Measurements from ENCODE around the gene NME7. TPM values are rescaled to one million over a fixed set of nuclear protein-coding genes. Genes with fewer than 3 reads are reported as not detected.

The NME7 gene
- total RNA-seq, 1 experiment from 2014 or later: 13.2 TPM

- Histone ChIP-seq H3K79me2 (ENCODE audit: insufficient read depth, low read length) (no peaks in the 10 kb centered on the region), H3K79me1 (ENCODE audit: insufficient read depth, low read depth, low read length, poor library complexity, severe bottlenecking) (no peaks in the 10 kb centered on the region), H3K4me1 (ENCODE audit: insufficient read depth, low read length) (no peaks in the 10 kb centered on the region), H4K20me1 (ENCODE audit: control insufficient read depth, insufficient read depth, insufficient read length) (no peaks in the 10 kb centered on the region), H3K23ac (ENCODE audit: insufficient read length, low read depth, low read length) (no peak overlapping the region), H3K27ac (ENCODE audit: insufficient read length, low read depth, low read length) (no peak overlapping the region), H2AFZ (ENCODE audit: low read length) (no peak overlapping the region), H2BK12ac (ENCODE audit: insufficient read length, low read depth, low read length) (no peak overlapping the region), H2BK20ac (ENCODE audit: low read depth, low read length, poor library complexity, severe bottlenecking) (no peak overlapping the region), H3K14ac (ENCODE audit: insufficient read depth, low read length) (no peak overlapping the region), H2AK5ac (ENCODE audit: insufficient read length, low read length) (no peak overlapping the region), H3K9ac (ENCODE audit: extremely low read depth, insufficient read length, low read length) (no peak overlapping the region), H3T11ph (ENCODE audit: low read length) (no peak overlapping the region), H3K23me2 (ENCODE audit: insufficient read length, low read depth, low read length, poor library complexity, severe bottlenecking) (no peaks in the 10 kb centered on the region), H3K18ac (ENCODE audit: insufficient read length, low read depth, low read length) (no peak overlapping the region), H4K8ac (replicated peaks; ENCODE audit: insufficient read length, low read depth, low read length) (no peak overlapping the region), H2BK5ac (ENCODE audit: insufficient read length, low read length) (no peak overlapping the region), H3K4ac (ENCODE audit: low read depth, low read length) (no peak overlapping the region), H3K9me3 (ENCODE audit: control insufficient read depth, low read depth, low read length) (no peaks in the 10 kb centered on the region), H3K4me2 (ENCODE audit: insufficient read depth, insufficient read length, low read length) (no peak overlapping the region), H3K27me3 (ENCODE audit: insufficient read depth, low read length) (no peaks in the 10 kb centered on the region), H4K5ac (ENCODE audit: insufficient read length, low read depth, low read length) (no peak overlapping the region), H4K91ac (ENCODE audit: insufficient read length, low read depth, low read length) (no peak overlapping the region), H2BK120ac (ENCODE audit: low read depth, low read length, poor library complexity, severe bottlenecking) (no peak overlapping the region), H2BK15ac (ENCODE audit: low read depth, low read length) (no peak overlapping the region), H3K56ac (ENCODE audit: insufficient read length, low read depth, low read length) (no peak overlapping the region)
- Mint-ChIP-seq H3K36me3 (ENCODE audit: insufficient read depth in 1 of 3, low read depth in 3 of 3) (no peaks in the 10 kb centered on the region), H3K9me3 (no peaks in the 10 kb centered on the region), H3K27me3 (ENCODE audit: low read depth) (no peaks in the 10 kb centered on the region), H3K4me1 (peaks cover 2 to 5% of the 10 kb centered on the region in 2 experiments; a peak in 2 of 4 replicates), H3K27ac (no peak overlapping the region), H3K4me3 (no peak overlapping the region)
- WGBS (ENCODE audit: extremely low coverage, insufficient read length, low lambda C conversion rate): no CpG with 5 or more reads among the region's 4 CpGs
- TF ChIP-seq, protein P1, sequence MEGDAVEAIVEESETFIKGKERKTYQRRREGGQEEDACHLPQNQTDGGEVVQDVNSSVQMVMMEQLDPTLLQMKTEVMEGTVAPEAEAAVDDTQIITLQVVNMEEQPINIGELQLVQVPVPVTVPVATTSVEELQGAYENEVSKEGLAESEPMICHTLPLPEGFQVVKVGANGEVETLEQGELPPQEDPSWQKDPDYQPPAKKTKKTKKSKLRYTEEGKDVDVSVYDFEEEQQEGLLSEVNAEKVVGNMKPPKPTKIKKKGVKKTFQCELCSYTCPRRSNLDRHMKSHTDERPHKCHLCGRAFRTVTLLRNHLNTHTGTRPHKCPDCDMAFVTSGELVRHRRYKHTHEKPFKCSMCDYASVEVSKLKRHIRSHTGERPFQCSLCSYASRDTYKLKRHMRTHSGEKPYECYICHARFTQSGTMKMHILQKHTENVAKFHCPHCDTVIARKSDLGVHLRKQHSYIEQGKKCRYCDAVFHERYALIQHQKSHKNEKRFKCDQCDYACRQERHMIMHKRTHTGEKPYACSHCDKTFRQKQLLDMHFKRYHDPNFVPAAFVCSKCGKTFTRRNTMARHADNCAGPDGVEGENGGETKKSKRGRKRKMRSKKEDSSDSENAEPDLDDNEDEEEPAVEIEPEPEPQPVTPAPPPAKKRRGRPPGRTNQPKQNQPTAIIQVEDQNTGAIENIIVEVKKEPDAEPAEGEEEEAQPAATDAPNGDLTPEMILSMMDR (conservative IDR thresholded peaks at IDR 0.05): no peak
- DNase-seq: no peak
Measured at GRCh38 chr1:169236880-169237279, 130.7 kb downstream of the NME7 start.

Measured in H9 (cell line).